ENCODE measurements around the gene BAG2. TPM values are rescaled to one million over a fixed set of nuclear protein-coding genes. Genes with fewer than 3 reads are reported as not detected.

Gene BAG2
- total RNA-seq = 1 to 10 TPM in 2 of 4 donors, under 1 TPM in 2; 0.64 to 1.3 (median 1.0) TPM

DNA sequence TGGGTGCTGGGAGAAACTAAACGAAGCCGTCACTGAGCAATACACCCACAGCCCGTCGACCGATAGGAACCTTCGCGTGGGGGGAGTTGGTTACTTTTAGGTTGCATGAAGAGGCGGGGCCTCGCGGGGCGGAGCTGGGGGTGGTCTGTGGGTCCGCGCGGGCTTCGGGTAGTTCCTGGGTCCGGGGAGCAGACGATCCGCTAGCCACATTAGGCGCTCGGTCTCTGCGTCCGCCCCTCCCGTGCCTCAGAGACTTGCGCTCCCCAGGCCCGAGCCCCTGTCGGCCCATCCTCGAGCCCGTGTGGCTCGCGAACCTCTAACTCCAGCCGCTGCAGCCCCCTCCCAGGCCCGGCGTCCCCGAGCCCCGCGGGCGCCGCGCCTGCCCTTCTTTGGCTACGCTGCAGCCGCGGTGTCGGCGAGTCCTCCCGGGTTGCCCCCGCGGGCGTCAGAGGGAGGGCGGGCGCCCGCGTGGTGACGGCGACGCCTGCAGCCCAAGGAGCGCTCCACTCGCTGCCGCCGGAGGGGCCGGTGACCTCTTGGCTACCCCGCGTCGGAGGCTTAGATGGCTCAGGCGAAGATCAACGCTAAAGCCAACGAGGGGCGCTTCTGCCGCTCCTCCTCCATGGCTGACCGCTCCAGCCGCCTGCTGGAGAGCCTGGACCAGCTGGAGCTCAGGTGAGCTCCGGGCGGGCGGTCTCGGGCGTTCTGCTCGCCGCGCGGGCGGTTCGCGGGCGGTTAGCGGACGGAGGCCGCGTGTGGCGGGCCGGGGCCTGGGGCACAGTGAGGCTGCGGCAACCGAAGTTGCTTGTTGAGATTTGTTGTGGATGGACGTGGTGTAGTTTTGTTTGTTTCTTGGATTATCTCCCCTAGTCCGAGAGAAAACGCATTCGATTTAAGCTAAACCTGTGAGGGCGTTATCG is at the start of gene BAG2:
Gene BAG2, plus strand, starts transcription at position 191 of the 920 bp plus-strand sequence. Its CDS starts 372 bp downstream, at position 563.
- Histone ChIP-seq H3K4me3 (peak within 1 kb of the TSS; percentile 70), H3K4me1 (peaks cover 14% of the 10 kb centered on the region), H3K9me3 (no peaks in the 10 kb centered on the region), H3K27ac (peak within 1 kb of the TSS; percentile 80), H3K36me3 (peaks cover 3% of the 10 kb centered on the region), H3K27me3 (no peaks in the 10 kb centered on the region)
- peak; percentile 92 to 93 for DNase-seq (ENCODE audit: low spot score in 2 of 2)
- WGBS = under 1% methylated on average over 41 of the region's 97 CpGs
- TF ChIP-seq POLR2AphosphoS5 (IDR thresholded peaks at IDR 0.05) (peak in 1 of 3 donors; percentile 41), POLR2A (IDR thresholded peaks at IDR 0.05) (peak in 1 of 2 donors; percentile 15), EP300 (IDR thresholded peaks at IDR 0.05) (no peak)
- TF ChIP-seq, protein P1, sequence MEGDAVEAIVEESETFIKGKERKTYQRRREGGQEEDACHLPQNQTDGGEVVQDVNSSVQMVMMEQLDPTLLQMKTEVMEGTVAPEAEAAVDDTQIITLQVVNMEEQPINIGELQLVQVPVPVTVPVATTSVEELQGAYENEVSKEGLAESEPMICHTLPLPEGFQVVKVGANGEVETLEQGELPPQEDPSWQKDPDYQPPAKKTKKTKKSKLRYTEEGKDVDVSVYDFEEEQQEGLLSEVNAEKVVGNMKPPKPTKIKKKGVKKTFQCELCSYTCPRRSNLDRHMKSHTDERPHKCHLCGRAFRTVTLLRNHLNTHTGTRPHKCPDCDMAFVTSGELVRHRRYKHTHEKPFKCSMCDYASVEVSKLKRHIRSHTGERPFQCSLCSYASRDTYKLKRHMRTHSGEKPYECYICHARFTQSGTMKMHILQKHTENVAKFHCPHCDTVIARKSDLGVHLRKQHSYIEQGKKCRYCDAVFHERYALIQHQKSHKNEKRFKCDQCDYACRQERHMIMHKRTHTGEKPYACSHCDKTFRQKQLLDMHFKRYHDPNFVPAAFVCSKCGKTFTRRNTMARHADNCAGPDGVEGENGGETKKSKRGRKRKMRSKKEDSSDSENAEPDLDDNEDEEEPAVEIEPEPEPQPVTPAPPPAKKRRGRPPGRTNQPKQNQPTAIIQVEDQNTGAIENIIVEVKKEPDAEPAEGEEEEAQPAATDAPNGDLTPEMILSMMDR (IDR thresholded peaks at IDR 0.05) = peak in 1 of 2 donors; percentile 25

DNA sequence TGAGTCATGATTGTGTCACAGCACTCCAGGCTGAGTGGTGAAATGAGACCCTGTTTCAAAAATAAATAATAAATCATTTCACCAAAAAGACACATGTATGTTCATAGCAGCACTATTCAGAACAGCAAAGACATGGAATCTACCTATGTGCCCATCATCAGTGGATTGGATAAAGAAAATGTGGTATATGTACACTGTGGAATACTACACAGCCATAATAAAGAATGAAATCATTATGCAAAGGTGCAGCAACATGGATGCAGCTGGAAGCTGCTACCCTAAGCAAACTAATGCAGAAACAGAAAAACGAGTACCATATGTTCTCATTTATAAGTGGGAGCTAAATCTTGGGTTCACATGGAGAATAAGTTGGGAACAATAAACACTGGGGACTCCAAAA is 49.0 kb upstream of the BAG2 start:
- Histone ChIP-seq H3K36me3 (no peaks in the 10 kb centered on the region), H3K4me3 (no peak overlapping the region), H3K27ac (no peak overlapping the region), H3K27me3 (no peaks in the 10 kb centered on the region), H3K4me1 (no peaks in the 10 kb centered on the region), H3K9me3 (no peaks in the 10 kb centered on the region)
- TF ChIP-seq POLR2A (IDR thresholded peaks at IDR 0.05) (no peak), POLR2AphosphoS5 (IDR thresholded peaks at IDR 0.05) (no peak), EP300 (IDR thresholded peaks at IDR 0.05) (no peak)
- TF ChIP-seq, protein P1 (IDR thresholded peaks at IDR 0.05) = no peak
- WGBS = 94% methylated on average over 1 of the region's 1 CpG
- no peak for DNase-seq (ENCODE audit: low spot score in 2 of 2)

DNA sequence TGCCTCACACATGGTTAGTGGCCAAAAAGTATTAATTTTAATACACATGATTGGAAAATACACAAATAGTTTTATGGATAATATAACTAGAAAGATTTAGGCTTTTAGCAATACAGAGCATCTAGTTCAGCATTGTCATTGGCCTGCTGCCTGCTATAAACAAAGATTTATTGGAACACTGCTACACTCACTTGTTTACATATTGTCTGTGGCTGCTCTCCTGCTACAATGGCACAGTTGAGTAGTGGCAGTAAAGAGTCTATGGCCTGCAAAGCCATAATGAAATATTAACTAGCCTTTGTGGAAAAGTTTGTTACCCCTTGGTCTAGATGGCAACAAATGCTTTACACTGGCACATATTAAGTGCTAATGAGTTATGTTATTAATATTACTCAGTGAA is 44.4 kb upstream of the BAG2 start:
- Histone ChIP-seq H3K27me3 (no peaks in the 10 kb centered on the region), H3K27ac (no peak overlapping the region), H3K4me1 (peaks cover 7% of the 10 kb centered on the region), H3K4me3 (no peak overlapping the region), H3K9me3 (no peaks in the 10 kb centered on the region), H3K36me3 (no peaks in the 10 kb centered on the region)
- TF ChIP-seq EP300 (IDR thresholded peaks at IDR 0.05) (no peak), POLR2A (IDR thresholded peaks at IDR 0.05) (no peak)
- no peak for DNase-seq (ENCODE audit: low spot score in 2 of 2)

DNA sequence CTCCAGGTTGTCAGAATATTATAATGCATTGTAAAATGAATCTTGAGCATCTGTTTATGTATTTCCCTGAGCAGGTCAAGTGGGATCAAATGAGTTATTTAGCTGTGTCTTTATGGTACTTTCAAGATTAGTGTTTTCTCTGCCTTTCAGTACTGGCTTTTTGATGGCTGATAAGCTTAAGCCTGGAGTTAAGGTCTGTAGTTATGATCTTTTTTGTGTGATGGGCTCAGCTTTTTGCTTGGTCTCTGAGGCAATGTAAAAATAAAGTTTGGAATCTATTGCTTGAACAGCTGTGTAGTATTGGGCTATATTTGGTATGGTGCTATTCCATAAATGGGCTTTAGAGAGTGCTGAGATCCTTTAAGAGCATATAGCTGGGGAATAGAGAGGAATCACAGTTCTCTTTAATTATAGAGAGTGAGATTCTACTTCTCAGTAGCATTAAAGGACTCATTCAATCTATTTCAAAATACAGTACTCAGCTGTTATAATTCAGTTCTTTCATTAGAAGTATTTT is 41.4 kb upstream of the BAG2 start:
- H3K4me3 ChIP-seq = no peak overlapping the region
- H3K27me3 ChIP-seq = no peaks in the 10 kb centered on the region
- no peak overlapping the region for H3K27ac ChIP-seq
- peaks cover 7% of the 10 kb centered on the region for H3K4me1 ChIP-seq
- peaks cover 19% of the 10 kb centered on the region for H3K36me3 ChIP-seq
- H3K9me3 ChIP-seq = no peaks in the 10 kb centered on the region
- TF ChIP-seq, protein P1 (IDR thresholded peaks at IDR 0.05) = no peak
- no peak for TF ChIP-seq EP300 (IDR thresholded peaks at IDR 0.05)
- TF ChIP-seq POLR2AphosphoS5 (IDR thresholded peaks at IDR 0.05) = no peak
- no peak for TF ChIP-seq POLR2A (IDR thresholded peaks at IDR 0.05)
- no peak for DNase-seq (ENCODE audit: low spot score in 2 of 2)

DNA sequence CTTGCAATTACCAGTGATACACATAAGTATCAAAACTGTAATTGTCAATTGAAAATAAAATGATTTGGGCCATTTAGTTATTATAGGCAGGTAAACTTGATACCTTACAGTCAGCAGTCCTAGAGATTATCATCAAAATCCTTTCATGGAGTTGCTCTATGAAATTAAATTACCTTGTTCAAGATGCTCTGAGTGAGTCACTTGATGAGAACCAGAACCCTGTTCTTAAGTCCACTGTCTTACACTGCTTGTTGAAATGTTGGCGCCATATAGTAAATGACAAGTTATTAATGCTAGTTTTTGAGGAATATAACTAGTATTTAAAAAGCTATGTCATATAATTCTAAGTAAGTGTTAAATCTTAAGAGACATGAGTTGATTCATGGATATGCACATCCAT is 37.2 kb upstream of the BAG2 start:
- H3K4me1 ChIP-seq = peaks cover 7% of the 10 kb centered on the region
- H3K27ac ChIP-seq = no peak overlapping the region
- no peaks in the 10 kb centered on the region for H3K27me3 ChIP-seq
- WGBS = 97% methylated on average over 1 of the region's 1 CpG
- no peak for DNase-seq (ENCODE audit: low spot score in 2 of 2)
- TF ChIP-seq POLR2A (IDR thresholded peaks at IDR 0.05) = no peak
- TF ChIP-seq, protein P1 (IDR thresholded peaks at IDR 0.05) = no peak
- no peak for TF ChIP-seq POLR2AphosphoS5 (IDR thresholded peaks at IDR 0.05)
- TF ChIP-seq EP300 (IDR thresholded peaks at IDR 0.05) = no peak
- peaks cover 19% of the 10 kb centered on the region for H3K36me3 ChIP-seq
- no peaks in the 10 kb centered on the region for H3K9me3 ChIP-seq
- no peak overlapping the region for H3K4me3 ChIP-seq

All from suprapubic skin (tissue), 4 donors.